Measurements from ENCODE around the gene NPAS3. TPM values are rescaled to one million over a fixed set of nuclear protein-coding genes. Genes with fewer than 3 reads are reported as not detected.

NPAS3 gene
- total RNA-seq, 1 donor from 2014 or later = 0.08 TPM

DNA sequence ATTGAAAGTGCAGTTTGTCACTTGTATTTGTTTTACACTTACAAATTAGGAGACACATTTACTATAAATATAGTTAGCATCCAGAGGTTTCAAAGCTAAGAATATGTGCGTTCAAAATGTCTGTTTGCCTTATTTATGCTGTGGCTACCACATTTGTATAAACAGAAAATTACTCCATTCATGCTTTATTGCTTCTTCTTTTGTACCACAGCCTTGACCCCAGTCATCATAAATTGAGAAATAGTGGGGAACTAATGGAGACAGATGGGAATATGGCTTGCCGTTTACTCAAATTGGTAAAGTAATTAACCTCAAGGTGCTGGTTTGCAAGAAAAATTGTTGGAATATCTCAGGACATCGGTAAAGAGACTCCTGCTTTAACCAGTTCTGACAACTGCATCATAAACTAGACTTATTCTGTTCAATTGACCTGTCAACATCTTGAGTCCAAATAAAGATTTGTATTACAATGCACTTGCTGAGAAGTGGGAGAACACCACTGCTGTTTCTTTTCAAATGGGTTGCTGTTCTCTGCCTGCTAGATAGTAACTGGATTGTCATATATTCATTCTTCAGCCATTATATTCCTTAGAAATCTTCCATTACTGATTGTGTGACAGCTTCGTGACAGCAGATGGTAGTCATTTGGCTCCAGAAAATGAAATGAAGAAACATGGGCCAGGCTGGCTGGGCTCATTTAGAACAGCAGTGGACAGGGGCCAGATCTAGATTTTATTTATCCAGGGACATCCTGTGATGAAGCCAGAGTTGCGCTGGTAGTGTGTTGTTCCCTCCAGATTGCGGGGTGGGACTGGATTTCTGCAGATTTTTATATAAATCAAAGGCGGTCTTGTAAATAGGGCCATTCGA is 657.8 kb downstream of the NPAS3 start:
- ATAC-seq = no peak

DNA sequence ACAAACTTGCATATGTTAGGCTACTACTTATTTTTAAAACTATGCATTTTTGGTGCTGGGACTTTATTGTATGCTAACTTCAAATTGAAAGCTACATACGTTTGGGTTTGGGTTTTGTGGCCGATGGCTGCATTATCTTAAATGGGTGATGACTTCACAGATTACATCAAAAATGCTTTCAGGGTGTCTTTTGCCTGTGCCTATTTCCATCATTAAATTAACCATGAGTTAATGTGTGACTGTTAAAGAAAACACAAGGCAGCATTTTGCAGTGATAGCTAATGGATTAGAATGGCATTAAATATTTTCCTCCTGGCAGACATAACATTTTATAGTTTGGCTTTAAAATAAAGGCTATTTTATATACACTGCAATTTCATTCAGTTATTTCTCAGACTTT is 659.9 kb downstream of the NPAS3 start:
- ATAC-seq = no peak

DNA sequence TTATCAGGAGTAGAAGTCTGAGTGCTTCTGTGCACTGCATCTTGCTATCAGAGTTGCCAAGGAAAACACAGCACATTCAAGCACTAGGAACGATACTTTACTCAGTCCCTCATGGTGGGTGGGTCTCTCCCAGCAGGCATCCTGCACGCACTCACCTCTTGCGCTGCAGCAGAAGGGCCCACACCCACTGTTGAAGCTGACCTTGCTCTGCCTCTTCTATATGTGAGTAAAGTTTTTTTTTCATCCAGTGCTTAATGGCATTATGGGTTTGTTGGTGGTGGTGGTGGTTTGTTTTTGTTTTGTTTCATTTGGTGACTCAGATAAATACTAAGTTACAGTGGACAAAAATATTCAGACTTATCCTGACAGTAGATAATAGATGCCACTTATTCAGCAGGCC is 663.7 kb downstream of the NPAS3 start:
- ATAC-seq = no peak

DNA sequence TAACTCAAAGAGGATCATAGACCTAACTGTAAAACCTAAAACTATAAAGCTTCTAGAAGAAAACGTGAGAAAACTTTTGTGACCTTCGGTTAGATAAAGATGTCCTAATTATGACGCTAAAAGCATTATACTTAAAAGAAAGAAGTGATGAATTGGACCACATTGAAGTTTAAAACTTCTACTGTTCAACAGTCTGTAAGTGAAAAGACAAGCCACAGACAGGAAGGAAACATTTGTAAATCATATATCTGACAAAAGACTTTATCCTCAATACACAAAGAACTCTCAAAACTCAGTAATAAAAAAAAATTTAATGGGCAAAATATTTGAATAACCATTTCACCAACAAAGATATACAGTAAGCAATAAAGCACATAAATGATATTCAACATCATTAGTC is 667.9 kb downstream of the NPAS3 start:
- no peak for ATAC-seq

DNA sequence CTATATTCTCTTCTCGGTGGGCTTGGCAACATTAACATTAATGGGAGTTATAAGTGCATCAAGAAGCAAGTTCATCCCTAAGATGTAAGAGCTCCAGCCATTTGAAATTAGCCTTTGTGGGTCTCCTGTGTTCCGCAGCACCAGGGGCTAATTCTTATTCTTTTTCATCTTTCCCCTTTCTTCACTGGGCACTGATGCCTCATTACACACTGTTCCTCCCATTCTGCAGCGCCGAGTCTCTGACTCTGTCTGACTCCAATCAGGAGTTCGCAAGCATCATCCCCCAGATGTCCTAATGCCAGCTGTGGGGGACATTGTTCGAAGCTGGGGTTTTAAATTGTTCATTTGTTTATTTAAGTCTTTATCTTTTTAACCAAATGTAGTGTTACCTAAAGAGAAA is 670.9 kb downstream of the NPAS3 start:
- ATAC-seq = no peak

DNA sequence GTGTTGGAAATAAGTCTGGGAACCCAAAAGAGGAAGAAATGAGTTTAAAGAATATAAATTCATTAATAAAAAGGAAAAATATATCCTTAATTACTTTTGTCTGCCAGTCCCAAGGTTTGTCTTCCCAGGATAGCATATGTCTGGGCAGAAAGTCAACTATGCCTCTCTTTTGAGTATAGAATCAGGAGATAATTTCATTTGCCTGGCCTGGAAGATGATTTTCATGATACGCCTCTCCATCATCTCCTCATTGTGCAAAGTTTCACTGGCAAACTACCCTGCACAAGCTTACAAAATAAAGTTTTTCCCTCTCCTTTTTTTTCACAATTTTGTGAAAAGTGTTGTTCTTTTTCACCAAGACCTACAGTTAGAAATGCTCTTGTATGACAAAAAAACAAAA is 671.4 kb downstream of the NPAS3 start:
- ATAC-seq = no peak

DNA sequence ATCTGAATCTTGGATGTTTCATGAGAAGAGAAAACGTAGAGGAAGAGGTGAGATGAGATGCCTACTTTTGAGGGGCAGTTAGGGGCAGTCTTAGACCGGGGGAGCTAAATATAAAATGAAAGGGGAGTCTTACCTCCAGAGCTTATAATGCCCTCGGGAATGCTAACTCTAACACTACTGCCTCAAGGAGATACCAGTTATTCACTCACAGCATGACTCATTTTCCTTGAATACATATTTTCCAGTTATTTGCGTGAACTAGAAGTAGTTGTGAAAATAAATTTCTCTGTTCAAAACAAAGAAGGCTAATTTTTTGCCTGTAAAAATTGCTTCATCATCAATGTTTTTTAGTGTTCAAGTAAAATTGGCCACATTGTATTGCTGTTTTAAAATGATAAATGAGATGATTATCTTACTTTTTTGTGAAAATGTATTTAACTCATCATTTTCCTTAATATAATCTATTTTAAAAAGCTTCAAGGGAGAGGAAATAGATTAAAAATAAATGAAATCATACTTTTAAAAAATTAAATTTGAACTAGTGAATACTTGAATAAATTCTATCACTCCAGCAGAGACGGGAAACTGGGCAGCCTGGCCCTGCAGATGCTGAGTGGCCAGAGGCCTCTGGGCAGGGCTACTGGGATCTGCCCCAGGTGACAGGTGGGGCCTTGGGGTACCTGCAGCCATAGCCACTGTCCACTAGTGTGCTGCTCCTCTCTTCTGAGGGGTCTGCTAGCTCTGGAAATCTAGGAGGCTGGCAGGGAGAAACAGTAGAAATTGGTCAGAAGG is 672.9 kb downstream of the NPAS3 start:
- no peak for ATAC-seq

DNA sequence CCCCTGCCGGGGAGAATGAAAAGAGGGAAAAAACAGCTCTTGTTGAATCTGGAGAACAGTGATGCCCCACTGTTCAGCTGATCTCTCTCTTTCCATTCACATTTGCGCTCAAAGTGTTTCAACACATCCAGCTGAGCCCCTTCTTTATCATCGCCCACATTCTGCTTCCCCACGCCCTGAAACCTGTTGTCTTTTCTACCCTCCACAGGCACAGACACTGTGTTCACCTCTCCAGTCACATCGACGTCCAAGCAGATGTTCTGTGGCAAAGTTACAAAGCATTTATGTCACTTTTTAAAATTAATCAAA is 673.5 kb downstream of the NPAS3 start:
- ATAC-seq = no peak

DNA sequence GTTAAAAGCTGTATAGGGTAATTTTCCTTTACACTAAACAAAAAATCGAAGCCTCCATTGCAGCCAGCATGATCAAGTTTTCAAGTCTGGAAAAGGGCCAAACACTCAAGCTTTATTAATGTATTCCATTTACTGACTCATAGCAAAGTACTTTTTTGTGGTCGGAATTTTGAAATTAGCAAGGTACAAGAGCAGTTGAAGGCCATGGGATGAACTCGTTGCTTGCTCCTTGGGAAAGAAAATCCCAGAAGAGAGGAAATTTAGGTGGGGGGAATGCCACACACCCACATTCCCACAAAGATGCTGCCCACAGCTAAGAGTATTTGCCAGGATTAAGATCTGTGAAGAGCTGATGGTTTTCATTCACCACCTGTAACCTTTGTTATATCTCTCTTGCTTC is 678.5 kb downstream of the NPAS3 start:
- no peak for ATAC-seq

DNA sequence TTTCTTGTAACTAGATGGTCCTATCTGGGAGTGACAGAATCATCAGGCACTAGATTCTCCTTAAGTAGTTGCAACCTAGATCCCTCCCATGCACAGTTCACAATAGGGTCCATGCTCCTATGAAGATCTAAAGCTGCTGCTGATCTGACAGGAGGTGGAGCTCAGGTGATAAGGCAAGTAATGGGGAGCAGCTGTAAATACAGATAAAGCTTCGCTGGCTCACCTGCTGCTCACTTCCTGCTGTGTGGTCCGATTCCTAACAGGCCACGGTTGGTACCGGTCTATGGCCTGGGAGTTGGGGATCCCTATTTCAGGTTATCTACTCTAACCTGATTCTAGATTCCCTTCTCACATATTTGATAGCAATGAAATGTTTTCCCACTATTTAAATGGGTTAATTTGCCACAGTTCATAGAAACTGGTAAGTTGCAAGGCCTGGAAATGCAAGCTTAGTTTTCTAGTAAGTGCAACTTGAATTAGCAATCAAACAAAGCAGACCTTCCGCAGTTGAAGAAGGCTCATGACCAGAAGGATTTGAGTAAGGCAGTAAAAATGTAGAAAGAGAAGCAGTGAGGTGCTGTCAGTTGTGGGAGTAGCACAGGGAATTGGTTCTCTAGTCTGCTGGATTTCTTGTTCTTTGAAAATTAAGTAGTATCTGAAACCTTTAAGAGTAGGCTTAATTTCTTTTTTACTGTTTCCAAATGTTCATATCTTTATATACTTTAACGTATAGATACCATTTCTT is 679.9 kb downstream of the NPAS3 start:
- ATAC-seq = no peak

DNA sequence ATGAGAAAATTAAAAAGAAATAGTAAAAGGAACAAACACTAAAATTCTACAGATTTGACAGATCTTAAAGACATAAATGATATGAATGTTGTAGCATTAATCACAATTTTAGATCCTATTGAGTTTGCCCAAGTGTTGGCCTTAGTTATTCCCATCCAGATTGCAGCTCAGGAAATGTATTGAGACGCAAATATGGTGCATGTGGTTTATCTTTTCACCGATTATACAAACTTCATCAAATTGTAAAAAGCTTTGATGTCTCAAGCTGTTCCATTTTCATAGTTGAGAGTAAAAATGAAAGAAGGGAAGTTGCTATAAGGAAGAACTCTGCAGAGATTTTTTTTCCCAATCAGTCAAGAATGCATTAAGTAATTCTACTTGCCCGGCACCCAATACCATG is 683.8 kb downstream of the NPAS3 start:
- no peak for ATAC-seq

DNA sequence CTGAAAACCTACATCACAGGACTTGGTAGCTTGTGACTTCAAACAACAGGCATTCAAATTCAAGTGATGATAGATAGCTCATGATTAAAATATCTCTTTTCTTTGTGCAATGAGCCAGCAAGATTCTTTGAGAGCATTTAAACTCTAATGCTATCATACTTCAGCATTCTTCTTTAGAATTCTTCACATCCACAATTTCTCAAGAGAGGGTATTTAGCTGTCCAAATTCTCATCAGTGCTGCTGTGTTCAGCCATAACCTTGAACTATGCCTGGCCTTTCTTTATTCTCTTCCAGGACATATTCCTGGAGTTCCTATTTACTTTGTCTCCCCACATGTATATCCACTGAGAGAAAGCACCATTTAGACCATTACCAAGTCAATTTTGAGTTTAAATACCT is 691.1 kb downstream of the NPAS3 start:
- no peak for ATAC-seq

DNA sequence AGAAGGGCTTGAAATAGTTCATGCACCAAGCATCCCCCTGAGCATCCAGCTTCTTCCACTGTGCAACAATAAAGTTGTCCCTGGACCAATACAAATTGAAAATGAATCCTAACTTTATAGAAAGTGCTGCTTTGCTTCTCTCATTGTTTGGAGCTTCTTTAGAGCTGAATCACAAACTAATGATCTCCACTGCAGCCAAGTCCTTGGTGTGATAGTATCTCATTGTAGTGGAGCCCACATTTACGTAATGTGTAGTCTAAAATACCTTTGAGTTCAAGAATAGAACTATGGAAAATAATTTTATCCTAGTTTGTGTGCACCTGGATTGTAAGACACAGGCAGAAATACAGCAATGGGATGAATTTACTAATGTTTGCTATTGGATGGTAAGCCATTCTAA is 692.3 kb downstream of the NPAS3 start:
- ATAC-seq = no peak

DNA sequence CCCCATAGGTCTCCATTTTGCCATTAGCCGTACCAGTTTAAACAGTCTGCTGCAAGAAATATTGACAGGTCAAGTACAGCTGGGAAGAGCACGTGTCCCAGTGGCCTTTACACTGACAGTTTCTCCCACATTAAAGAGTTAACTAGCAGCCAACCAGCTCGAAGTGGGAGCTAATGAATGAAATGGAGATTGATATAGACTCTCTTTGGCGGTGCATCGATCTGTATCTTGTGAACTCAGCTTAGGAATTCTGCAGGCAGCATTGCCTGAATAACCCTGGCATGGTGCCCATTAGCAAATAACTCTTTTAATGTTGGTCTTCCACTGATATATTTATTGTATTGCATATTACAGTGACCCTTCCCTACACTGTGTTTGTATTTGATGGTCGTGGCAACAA is 692.8 kb downstream of the NPAS3 start:
- no peak for ATAC-seq

DNA sequence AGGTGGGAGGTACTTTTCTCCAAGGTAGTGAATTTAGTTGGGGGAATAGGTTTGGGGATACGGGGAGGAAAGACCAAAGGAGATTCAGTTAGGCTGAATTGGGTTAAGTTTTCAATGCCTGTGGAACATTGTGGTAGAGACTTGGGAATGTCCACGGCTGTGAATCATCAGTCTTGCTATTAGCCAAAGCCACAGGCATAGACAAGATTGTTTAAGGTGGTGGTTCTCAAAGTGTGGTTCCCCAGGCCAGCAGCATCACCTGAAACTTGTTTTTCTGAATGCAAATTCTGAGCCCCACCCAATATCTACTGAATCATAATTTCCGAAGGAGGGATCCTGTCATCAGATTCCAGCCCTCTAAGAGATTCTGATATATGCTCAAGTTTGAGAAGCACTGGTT is 696.0 kb downstream of the NPAS3 start:
- ATAC-seq = no peak

DNA sequence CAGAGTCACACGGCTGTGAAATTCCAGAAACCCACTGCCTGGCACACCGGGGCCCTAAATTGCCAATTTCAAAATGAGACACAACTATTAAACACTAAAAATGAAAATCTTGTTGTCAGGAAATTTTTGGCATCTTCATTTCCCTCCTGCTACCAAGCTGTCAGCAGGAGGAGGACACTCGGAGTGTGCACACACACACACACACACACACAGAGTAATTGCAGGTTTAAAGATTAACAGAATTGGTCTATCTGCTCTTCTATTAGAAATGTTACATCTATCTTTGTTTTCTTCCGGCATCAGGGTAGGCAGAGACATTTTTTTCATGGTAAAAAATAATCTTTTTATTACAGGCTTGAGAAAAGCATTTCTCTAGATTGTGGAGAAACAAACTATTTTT is 698.0 kb downstream of the NPAS3 start:
- ATAC-seq = no peak

DNA sequence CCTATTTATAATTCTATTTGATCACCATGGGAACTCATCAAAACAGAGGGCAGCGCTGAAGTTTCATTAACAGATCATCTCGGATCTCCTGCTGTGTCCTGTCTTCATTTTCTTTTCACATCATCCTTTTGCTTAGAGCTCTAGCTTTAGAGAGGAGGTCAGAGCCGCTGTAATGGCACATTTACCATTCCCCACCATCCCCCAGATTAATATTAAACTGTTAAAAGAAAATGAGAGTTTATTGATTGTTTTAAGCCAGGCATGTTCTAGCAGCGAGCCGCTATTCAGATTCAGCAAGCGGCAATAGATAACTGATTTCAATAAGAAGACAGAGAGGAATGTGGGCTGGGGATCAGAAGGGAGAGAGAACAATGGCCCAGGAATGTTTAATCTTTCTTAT is 703.4 kb downstream of the NPAS3 start:
- no peak for ATAC-seq

DNA sequence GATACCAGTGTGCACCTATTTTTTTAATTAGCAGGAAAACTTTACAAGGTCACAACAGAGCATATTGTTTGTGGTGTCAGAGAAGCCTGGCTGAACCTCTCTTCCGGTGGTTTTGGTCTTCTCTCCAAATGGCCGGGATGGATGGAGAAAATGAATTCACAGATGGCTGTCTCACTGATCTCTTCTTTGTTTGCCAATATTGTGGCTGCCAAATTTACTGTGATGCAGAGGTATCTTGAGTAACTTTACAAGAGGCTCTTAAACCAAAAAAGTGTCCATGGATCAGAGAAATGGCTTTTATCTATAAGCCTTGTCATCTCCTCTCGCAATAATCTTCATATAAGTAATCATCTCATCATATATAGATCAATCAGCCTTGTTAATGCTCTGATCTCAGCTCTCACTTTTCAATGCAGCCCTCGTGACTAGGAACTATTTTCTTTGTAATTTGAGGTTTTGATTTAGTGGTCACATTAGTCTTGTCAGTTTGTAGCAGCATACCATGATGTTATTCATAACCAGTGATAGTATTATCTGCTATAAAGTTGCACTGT is 704.1 kb downstream of the NPAS3 start:
- no peak for ATAC-seq

DNA sequence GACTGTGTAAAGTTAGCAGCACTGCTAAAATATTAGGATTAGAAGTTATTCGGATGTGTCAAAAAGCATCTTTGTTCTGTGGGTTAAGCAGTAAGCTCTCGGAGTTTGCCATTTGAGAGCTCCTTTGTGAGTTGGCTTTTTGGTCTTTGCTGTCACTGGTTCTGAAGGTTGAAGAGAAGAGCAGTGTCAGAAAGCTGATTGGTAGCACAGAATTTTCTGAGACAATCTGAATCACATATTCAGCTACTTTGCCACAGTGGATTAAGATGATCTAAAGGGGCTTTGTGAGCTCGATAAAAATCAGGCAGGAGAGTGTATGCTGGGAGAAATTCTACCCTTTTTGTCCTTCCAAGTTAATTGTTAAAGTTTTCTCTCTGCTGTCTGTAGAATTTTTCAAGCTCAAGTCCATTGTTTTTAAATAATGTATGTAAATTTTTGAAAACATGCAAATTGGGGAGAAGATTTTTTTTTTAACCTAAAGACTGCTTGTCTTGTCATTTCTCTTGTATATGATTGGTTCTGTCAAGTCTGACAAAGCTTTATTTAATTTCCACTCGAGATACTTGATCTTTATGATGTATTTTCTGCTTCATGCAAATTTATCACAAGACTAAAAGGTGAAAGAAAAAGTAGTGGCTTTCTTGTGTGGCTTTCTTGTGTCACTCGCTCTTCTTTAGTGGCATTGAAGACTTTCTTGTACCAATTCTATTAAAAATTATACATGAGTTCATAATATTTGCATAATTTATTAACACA is 704.9 kb downstream of the NPAS3 start:
- no peak for ATAC-seq

DNA sequence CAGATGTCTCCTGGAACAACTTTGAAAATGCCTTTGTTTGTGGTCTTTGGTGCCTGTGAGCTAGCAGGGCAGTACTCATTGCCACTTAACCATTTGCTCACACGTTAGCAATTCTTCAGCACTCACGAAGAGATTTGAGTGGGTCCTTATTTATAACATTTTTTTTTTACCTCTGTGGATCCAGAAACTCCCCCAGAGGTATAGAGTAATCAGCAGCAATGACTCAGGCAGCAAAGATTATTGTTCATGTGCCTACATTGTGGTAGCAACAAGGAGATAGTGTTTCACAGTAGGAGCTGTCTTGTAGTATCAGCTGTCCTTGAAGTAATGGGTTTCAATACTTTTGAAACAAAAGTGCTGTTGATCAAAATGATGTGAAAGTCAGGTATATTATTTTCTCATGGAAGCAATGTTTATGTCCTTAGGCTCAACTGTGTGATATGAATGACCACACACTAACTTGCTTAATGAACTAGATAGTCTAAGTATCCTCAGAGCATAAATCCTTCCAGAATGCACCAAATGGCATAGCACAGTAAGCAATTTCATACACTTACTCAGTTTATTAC is 708.1 kb downstream of the NPAS3 start:
- ATAC-seq = no peak

DNA sequence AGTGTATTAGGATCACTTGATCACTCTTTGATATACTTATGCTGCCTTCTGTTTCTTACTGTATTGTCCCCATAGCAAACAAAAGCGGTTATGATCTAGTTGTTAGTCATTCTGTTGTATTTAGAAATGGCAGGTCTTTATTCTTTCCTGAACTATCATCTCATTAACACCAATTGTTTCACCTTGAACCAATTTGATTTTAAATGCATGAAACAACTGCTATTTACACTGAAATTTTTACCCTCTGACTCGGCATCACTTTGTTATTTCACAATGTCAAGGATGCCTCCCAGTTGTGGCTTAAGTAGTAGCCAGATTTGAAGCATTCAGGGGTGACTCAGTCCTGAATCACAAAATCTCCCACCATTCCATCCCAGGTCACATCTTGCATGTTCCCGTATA is 708.7 kb downstream of the NPAS3 start:
- ATAC-seq = no peak

DNA sequence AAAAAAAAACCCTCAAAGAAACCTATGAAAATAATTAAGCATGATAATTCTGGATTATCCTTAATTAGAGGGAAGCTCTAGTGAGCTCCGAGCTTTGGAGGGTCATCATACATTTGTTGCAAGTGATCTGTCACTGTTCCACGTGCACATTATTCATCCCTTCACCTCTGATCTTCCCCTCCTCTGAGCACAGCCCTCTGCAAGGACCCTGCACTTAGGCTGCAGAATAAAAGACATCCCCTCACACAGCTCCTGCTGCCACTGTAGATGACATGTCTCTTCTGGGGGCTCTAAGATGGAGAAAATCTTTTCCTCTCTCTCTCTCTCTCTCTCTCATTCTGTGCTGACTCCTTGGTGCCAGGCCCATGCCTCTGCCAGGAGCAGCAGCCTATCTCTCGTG is 711.8 kb downstream of the NPAS3 start:
- no peak for ATAC-seq

Measured in esophagus mucosa (tissue), 1 donor.